Immature natural killer cell (primary cell): ENCODE results near the gene ATXN7L3. TPM values are rescaled to one million over a fixed set of nuclear protein-coding genes. Genes with fewer than 3 reads are reported as not detected.

Experiments used
- DNase-seq, 3 donors: peaks; one replicate each; pipeline ENCODE4 v3.0.0; 2022; ENCODE audit warnings: mixed read lengths in 1 of 3
- H3K27ac Mint-ChIP-seq, 6 donors: one replicate each; pipeline ENCODE4 v1.8.0; 2020; ENCODE audit warnings: mixed read lengths in 6 of 6, mild to moderate bottlenecking in 5 of 6, inconsistent platforms in 4 of 6, moderate library complexity in 3 of 6
- H3K27me3 Mint-ChIP-seq, 3 donors: one replicate each; pipeline ENCODE4 v1.8.0; 2020 to 2021; ENCODE audit warnings: low read depth in 3 of 3, mild to moderate bottlenecking in 3 of 3, mixed read lengths in 3 of 3, moderate library complexity in 3 of 3, inconsistent platforms in 1 of 3
- H3K36me3 Mint-ChIP-seq, 3 donors: one replicate each; pipeline ENCODE4 v1.8.0; 2020; ENCODE audit warnings: mixed read lengths in 3 of 3, inconsistent platforms in 2 of 3, mild to moderate bottlenecking in 2 of 3
- H3K4me1 Mint-ChIP-seq, 2 donors: one replicate each; pipeline ENCODE4 v1.8.0; 2020; ENCODE audit warnings: inconsistent platforms in 2 of 2, mild to moderate bottlenecking in 2 of 2, mixed read lengths in 2 of 2, moderate library complexity in 1 of 2
- H3K4me3 Mint-ChIP-seq, 5 donors: one replicate each; pipeline ENCODE4 v1.8.0; 2020; ENCODE audit warnings: mild to moderate bottlenecking in 5 of 5, mixed read lengths in 5 of 5, inconsistent platforms in 3 of 5, moderate library complexity in 3 of 5
- H3K9me3 Mint-ChIP-seq, 6 donors: one replicate each; pipeline ENCODE4 v1.8.0; 2020; ENCODE audit warnings: mild to moderate bottlenecking in 6 of 6, mixed read lengths in 6 of 6, inconsistent platforms in 4 of 6, moderate library complexity in 3 of 6
- polyA plus RNA-seq, 3 donors: library from polyadenylated mRNA; unstranded; fragments of 300-500 nt; fragmentation: Illumina TruSeq; gene quantifications; one replicate each; pipeline ENCODE4 v1.2.3, GENCODE V29; 2021

Gene ATXN7L3
- polyA plus RNA-seq, 3 donors from 2014 or later: 5.1 to 11.9 (median 6.8) TPM

GRCh38 chr17:44222112-44222869, 22.6 kb upstream of the ATXN7L3 start:
- peak; percentile 45 to 57 (median 51) for DNase-seq
- H3K27ac Mint-ChIP-seq: peak overlapping the region; percentile 89 to 96 (median 91)

DNA sequence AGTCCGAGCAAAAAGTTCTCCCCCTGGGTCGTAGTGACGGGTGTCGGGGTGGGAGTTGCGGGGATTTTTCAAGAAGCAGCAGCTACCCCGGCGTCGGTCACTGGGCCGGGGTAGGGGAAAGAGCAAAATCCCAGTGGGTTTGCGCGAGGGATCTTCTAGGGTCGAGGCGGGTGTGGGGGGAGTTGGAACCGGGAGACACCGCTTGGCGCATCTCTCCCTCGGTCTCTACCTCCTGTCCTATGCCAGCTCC, 22.1 kb upstream of the ATXN7L3 start:
- Mint-ChIP-seq H3K36me3 (peaks cover 0 to under 1% (median 0%) of the 10 kb centered on the region in 3 donors), H3K27ac (peak overlapping the region; percentile 89 to 96 (median 91)), H3K9me3 (no peaks in the 10 kb centered on the region), H3K27me3 (peaks cover 10 to 22% (median 19%) of the 10 kb centered on the region in 3 donors), H3K4me3 (peak overlapping the region; percentile 90 to 98 (median 91)), H3K4me1 (peaks cover 29% of the 10 kb centered on the region in 2 donors)
- no peak for DNase-seq

More at GRCh38 chr17:44222112-44222869, 22.6 kb upstream of the ATXN7L3 start:
- Mint-ChIP-seq H3K27me3 (peaks cover 10 to 21% (median 15%) of the 10 kb centered on the region in 3 donors), H3K9me3 (no peaks in the 10 kb centered on the region), H3K4me3 (peak overlapping the region; percentile 90 to 98 (median 91)), H3K36me3 (no peaks in the 10 kb centered on the region), H3K4me1 (peaks cover 24% of the 10 kb centered on the region in 2 donors)

DNA sequence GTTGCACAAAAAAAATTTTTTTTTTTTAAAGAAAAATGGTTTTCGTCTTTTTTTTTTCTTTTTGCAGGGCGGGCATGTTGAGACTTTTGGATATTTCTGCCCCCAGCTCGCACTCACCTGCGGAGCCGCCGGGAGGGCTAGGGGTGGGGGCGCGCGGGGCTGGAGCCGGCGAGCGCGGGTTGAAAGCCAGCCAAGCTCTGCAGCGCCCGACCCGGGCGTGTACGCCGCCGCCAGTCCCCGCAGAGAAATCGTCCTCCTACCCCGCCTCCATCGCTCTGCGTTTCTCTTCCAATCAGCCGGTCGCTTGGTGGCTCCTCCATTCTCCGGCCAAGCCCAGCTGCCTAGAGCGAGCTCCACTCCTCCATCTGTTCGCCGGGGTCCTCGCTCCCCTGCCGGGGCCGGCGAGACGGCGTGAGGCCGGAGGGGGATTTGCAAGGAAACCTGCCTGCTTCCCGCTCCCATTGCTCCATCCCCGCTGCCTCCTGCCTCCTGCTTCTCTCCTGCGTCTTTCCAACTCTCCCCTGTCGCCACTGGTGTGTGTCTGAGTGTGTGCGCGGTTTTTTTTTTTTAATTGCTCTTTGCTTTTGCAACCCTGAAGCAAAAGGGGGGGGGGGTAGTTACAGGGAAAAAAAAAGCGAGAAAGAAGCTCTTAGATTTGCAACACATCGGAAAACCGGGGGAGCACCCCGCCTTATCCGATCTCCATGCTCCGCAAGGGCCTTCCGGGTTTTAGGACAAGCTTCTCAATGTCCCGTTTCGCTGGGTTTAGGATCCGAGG, 21.6 kb upstream of the ATXN7L3 start:
- DNase-seq: peak; percentile 72
- H3K4me1 Mint-ChIP-seq: peaks cover 33 to 34% of the 10 kb centered on the region in 2 donors
- peak overlapping the region; percentile 90 to 98 (median 91) for H3K4me3 Mint-ChIP-seq
- peaks cover 10 to 23% (median 20%) of the 10 kb centered on the region in 3 donors for H3K27me3 Mint-ChIP-seq
- H3K36me3 Mint-ChIP-seq: peaks cover 0 to 5% (median 0%) of the 10 kb centered on the region in 3 donors
- peak overlapping the region; percentile 89 to 96 (median 91) for H3K27ac Mint-ChIP-seq
- H3K9me3 Mint-ChIP-seq: no peaks in the 10 kb centered on the region

DNA sequence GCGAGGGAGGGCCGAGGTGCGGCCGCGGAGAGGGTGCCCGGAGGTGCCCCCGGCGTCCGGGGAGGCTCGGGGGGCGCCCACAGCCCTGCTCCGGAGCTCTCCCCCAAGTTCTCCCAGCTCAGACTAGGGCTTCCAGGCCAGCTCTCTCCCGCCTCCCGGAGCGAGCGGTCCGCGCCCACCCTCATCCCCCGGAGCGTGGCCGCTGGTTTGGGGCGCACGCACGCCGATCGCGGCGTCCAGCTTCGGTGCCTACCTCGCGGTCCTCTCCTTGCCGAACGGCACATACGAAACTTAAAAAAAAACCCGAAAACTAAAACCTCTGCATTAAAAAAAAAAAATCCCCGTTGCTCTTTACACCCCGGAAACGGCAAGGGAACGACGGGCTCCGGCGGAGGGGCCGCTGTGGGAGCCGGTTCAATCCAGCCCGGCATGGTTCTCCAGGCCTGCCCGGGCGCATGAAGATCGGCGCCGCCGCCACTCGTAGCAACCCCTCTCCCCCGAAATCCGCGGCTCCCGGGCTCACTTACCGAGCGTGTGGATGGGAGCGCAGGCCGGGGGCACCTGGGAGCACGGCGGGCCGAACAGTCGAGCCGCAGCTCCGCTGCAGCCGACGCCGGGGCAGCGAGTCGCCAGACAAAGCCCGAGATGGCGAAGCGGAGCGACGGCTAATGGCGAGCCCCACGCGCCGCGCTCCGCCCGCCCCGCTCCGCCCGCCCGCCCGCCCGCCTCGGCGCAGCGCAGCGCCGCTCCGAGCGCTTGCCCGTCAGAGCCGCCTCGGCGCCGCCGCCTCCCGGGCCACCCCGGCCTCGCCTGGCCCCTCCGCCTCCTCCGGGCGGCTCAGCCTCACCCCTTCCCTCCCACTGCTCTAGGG, 20.8 kb upstream of the ATXN7L3 start:
- Mint-ChIP-seq H3K4me1 (peaks cover 33 to 39% of the 10 kb centered on the region in 2 donors), H3K27me3 (peaks cover 12 to 23% (median 20%) of the 10 kb centered on the region in 3 donors), H3K36me3 (peaks cover 0 to 5% (median 0%) of the 10 kb centered on the region in 3 donors), H3K27ac (peak overlapping the region; percentile 87 to 96 (median 90)), H3K4me3 (peak overlapping the region; percentile 90 to 98 (median 91)), H3K9me3 (no peaks in the 10 kb centered on the region)
- peak; percentile 57 to 63 (median 62) for DNase-seq

DNA sequence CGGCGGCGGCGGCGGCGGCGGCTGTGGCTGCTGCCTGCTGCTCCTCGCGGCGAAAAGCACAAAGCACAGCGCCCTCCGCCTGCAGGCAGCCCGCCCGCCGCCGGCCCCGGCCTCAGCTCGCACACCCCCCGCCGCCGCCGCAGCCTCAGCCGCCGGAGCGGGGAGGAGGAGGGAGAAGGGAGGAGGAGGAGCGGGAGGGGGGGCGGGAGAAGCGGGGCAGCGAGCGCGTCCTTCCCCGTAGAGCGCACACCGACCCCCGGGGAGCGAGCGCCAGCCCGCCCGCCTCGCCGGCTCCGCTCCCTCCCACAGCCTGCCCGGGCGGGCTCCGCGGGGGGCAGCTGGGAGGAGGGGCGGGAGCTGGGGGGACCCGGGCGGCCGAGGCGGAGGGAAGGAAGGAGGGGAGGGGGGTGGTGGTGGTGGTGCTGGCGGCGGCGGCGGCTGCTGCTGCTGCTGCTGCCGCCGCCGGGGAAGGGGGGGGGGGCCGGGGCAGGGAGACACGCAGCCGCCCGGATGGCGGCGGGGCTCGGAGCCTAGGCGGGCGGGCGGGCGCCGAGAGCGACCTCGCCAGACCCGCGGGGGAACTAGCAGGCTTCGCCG, 20.0 kb upstream of the ATXN7L3 start, which contains the start of gene UBTF:
Gene UBTF, minus strand, starts transcription at position 60 of the 597 bp plus-strand sequence. CDS start 1,446 bp downstream, outside the sequence.
- DNase-seq: peak; percentile 71 to 82 (median 80)
- H3K4me3 Mint-ChIP-seq: peak within 1 kb of the TSS; percentile 88 to 92 (median 90)
- H3K27ac Mint-ChIP-seq: peak within 1 kb of the TSS; percentile 86 to 92 (median 88)
- peaks cover 4 to 11% (median 5%) of the 10 kb centered on the region in 3 donors for H3K36me3 Mint-ChIP-seq
- no peaks in the 10 kb centered on the region for H3K9me3 Mint-ChIP-seq
- peaks cover 12 to 24% (median 20%) of the 10 kb centered on the region in 3 donors for H3K27me3 Mint-ChIP-seq
- H3K4me1 Mint-ChIP-seq: peaks cover 35 to 39% of the 10 kb centered on the region in 2 donors

GRCh38 chr17:44219108-44219615, 19.5 kb upstream of the ATXN7L3 start:
- DNase-seq: peak; percentile 75 to 81 (median 79)
- Mint-ChIP-seq H3K36me3 (peaks cover 4 to 15% (median 6%) of the 10 kb centered on the region in 3 donors), H3K4me1 (peaks cover 37 to 44% of the 10 kb centered on the region in 2 donors), H3K27me3 (peaks cover 12 to 25% (median 20%) of the 10 kb centered on the region in 3 donors), H3K4me3 (peak overlapping the region in 2 of 5 donors; percentile 24 to 50), H3K27ac (no peak overlapping the region), H3K9me3 (no peaks in the 10 kb centered on the region)

DNA sequence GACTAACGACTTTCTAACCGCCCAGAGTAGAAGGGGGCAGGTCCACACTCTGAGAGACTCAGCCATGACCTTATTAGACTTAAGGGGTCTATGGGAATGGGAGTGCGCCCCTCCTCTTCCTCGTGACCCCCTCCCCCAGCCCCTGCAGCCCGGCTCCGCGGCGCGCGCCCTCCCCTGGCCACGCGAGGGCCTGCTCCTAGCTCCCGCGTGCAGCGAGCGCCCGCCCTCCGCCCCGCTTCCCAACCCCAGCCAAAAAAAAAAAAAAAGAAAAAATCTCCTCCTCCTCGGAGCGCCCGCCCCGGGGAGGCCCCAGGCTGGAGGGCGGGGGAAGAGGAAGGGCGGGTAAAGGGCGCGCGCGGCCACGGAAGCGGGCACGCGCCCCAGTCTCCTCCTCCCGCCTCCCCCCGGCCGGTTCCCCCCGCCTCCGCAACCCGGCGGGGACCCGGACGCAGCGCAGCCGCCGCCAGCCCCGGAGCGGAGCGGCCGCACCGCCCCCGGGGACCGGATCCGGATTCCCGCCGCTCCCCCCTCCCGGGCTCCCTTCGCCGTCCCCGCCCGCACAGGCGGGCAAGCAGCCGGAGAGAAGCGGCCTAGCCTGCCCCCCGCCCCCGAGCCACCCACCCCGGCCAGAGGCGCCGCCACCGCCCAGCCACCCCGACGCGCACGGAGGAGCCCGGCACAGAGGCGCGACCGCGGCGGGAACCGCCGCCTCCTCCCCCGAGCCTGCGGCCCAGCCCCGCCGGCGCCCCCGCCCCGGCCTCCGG, 18.8 kb upstream of the ATXN7L3 start:
- Mint-ChIP-seq H3K4me3 (peak overlapping the region; percentile 65 to 76 (median 74)), H3K4me1 (peaks cover 40 to 50% of the 10 kb centered on the region in 2 donors), H3K36me3 (peaks cover 4 to 21% (median 11%) of the 10 kb centered on the region in 3 donors), H3K27me3 (peaks cover 12 to 25% (median 21%) of the 10 kb centered on the region in 3 donors), H3K9me3 (no peaks in the 10 kb centered on the region), H3K27ac (peak overlapping the region; percentile 68 to 89 (median 78))
- peak; percentile 88 to 89 (median 89) for DNase-seq

DNA sequence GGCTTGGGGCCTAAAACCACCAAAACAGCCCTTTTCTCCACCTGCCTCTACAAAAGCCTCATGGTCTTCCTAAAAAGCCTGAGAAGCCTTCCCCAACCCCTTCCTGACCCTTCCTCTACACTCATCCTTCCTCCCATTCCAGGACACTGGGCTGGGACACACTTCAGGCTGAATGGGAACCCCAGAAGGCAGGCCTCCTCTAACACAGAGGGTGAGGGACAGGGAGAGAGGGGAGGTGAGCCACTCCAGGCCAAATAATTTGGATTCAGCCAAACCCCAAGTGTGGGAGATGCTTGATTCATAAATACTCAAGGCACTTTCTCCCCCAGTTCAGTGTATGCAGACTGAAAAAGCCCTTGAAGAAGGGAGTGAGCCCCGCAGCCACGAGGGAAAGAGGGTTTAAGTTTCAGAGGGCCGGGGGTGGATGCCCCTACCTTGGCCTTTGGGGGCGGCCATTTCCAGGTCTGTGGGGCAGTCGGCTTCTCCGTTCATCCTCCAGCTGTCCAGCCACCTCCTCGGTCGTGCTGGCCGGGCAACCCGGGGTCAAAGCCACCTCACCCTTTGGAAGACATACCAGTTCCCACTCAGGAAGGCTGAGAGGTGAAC, 18.2 kb upstream of the ATXN7L3 start:
- Mint-ChIP-seq H3K27ac (peak overlapping the region; percentile 68 to 89 (median 81)), H3K4me1 (peaks cover 39 to 49% of the 10 kb centered on the region in 2 donors), H3K27me3 (peaks cover 12 to 26% (median 25%) of the 10 kb centered on the region in 3 donors), H3K4me3 (peak overlapping the region; percentile 65 to 76 (median 74)), H3K36me3 (peaks cover 4 to 22% (median 11%) of the 10 kb centered on the region in 3 donors), H3K9me3 (no peaks in the 10 kb centered on the region)
- no peak for DNase-seq

GRCh38 chr17:44216694-44217093, 17.0 kb upstream of the ATXN7L3 start:
- Mint-ChIP-seq H3K27ac (peak overlapping the region in 5 of 6 donors; percentile 48 to 77 (median 65)), H3K9me3 (no peaks in the 10 kb centered on the region), H3K4me1 (peaks cover 31 to 37% of the 10 kb centered on the region in 2 donors), H3K36me3 (peaks cover 4 to 22% (median 11%) of the 10 kb centered on the region in 3 donors), H3K4me3 (peak overlapping the region; percentile 54 to 76 (median 54)), H3K27me3 (peaks cover 12 to 24% (median 23%) of the 10 kb centered on the region in 3 donors)
- no peak for DNase-seq

GRCh38 chr17:44216173-44216572, 16.5 kb upstream of the ATXN7L3 start:
- Mint-ChIP-seq H3K4me1 (peaks cover 31 to 34% of the 10 kb centered on the region in 2 donors), H3K9me3 (no peaks in the 10 kb centered on the region), H3K27me3 (peaks cover 8 to 23% (median 20%) of the 10 kb centered on the region in 3 donors), H3K36me3 (peaks cover 4 to 22% (median 11%) of the 10 kb centered on the region in 3 donors), H3K4me3 (no peak overlapping the region), H3K27ac (peak overlapping the region in 2 of 6 donors; percentile 31 to 48)
- no peak for DNase-seq

DNA sequence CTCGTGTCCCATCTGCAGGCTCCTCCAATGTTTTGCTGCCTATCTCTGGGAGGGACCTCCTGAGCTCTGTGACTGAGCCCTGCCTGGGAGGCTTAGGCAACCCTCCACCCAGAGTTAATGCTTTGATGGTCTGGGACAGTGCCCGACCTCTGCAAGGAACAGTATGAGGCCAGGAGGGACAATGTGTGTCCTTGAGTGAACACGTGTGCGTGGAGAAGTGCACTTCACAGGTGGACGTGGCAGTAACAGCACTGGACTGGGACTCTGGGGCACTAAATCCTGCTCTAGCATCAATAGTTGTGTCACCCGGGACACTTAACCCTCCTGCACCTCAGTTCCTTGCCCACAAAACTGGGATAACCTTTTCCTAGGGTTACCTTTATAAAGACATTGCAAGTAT, 15.2 kb upstream of the ATXN7L3 start:
- Mint-ChIP-seq H3K9me3 (no peaks in the 10 kb centered on the region), H3K4me1 (peaks cover 36 to 38% of the 10 kb centered on the region in 2 donors), H3K27ac (peak overlapping the region in 2 of 6 donors; percentile 19 to 67), H3K4me3 (no peak overlapping the region), H3K27me3 (peaks cover 3 to 20% (median 15%) of the 10 kb centered on the region in 3 donors), H3K36me3 (peaks cover 4 to 24% (median 11%) of the 10 kb centered on the region in 3 donors)
- DNase-seq: no peak
